OCI-LY1 (cell line): ENCODE measurements around the gene CNEP1R1.

Source experiments
- EZH2 ChIP-seq: fragments of 200-600 bp; sonication (generic), shearing (Covaris generic); IDR thresholded peaks from 2 replicates; pipeline ENCODE4 v1.8.0; 2017; ENCODE audit warnings: borderline replicate concordance, mixed run types, mild to moderate bottlenecking, antibody characterized with exemption, low read length, moderate library complexity, mixed read lengths
- TF ChIP-seq, protein P1 (sequence below): fragments of 200-600 bp; sonication (generic), shearing (Covaris generic); IDR thresholded peaks from 2 replicates; pipeline ENCODE4 v1.5.1; 2017; ENCODE audit warnings: mild to moderate bottlenecking, antibody characterized with exemption, low read length, moderate library complexity, mixed read lengths

DNA sequence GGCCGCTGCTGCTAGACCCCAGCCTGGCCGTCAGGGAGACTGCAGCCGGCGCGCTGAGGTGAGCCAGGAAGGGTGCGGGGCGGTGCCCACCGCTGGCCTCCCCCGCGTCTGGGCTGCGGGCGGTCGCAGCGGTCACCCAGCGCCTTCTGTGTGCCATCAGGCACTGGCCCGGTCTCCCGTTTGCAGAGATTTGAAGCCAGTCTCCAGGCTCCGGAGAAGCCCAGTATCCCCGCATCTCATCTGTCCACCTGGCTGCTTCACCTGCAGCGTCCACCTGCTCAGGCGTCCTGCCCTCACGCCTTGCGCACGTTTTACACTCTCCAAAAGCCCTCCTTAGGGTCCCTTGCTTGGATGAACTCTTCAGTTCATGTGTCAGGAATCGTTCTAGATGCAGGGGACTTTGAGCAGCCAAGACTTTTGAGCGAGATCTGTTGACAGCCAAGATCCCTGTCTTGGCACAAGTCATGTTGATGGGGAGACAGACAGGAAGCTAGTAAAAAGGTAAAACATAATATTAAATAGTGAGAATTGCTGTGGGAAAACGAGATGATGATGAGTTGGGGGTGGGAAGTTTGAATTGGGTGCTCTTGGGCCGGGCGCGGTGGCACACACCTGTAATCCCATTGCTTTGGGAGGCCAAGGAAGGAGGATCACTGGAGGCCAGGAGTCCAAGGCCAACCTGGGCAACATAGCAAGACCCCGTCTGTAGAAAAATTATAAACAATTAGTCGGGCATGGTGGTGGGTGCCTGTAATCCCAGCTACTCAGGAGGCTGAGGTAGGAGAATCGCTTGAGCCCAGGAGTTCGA, 41.7 kb downstream of the CNEP1R1 start:
- TF ChIP-seq, protein P1, sequence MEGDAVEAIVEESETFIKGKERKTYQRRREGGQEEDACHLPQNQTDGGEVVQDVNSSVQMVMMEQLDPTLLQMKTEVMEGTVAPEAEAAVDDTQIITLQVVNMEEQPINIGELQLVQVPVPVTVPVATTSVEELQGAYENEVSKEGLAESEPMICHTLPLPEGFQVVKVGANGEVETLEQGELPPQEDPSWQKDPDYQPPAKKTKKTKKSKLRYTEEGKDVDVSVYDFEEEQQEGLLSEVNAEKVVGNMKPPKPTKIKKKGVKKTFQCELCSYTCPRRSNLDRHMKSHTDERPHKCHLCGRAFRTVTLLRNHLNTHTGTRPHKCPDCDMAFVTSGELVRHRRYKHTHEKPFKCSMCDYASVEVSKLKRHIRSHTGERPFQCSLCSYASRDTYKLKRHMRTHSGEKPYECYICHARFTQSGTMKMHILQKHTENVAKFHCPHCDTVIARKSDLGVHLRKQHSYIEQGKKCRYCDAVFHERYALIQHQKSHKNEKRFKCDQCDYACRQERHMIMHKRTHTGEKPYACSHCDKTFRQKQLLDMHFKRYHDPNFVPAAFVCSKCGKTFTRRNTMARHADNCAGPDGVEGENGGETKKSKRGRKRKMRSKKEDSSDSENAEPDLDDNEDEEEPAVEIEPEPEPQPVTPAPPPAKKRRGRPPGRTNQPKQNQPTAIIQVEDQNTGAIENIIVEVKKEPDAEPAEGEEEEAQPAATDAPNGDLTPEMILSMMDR: no peak
- TF ChIP-seq EZH2: no peak
